CD14-positive monocyte (primary cell): ENCODE data around the gene RIF1. TPM values are rescaled to one million over a fixed set of nuclear protein-coding genes. Genes with fewer than 3 reads are reported as not detected.
A peak's percentile ranks its signal among the peaks of the same experiment; 100 is the strongest.

Experiments
- DNase-seq, 3 donors: peaks; one replicate each; pipeline ENCODE4 v3.0.0-alpha.2; 2011 to 2022
- H2AFZ ChIP-seq: 2 replicates; pipeline ENCODE4 v1.6.0; 2012; ENCODE audit warnings: mild to moderate bottlenecking, low read depth, low read length, inconsistent platforms; ENCODE audit not compliant: insufficient read depth, poor library complexity, severe bottlenecking
- H3K27ac ChIP-seq, 2 donors: 1 replicate in 1 of 2; 2 replicates in 1 of 2; pipeline ENCODE4 v1.5.1; 2012 to 2013; ENCODE audit warnings: low read length in 2 of 2, control low read depth in 1 of 2, inconsistent platforms in 1 of 2, low read depth in 1 of 2, mild to moderate bottlenecking in 1 of 2
- H3K27me3 ChIP-seq, 2 donors: one replicate each; pipeline versions ENCODE4 v1.6.0 to v1.6.1; 2011 to 2013; ENCODE audit warnings: low read length in 2 of 2; ENCODE audit not compliant: control insufficient read depth in 2 of 2, insufficient read depth in 2 of 2
- H3K36me3 ChIP-seq, 2 donors: replicated peaks in 1 of 2; 1 replicate in 1 of 2; 2 replicates in 1 of 2; pipeline versions ENCODE4 v1.5.1 to v1.6.1; 2012 to 2013; ENCODE audit warnings: low read length in 2 of 2, control low read depth in 1 of 2, inconsistent platforms in 1 of 2, mild to moderate bottlenecking in 1 of 2; ENCODE audit not compliant: insufficient read depth in 2 of 2, control insufficient read depth in 1 of 2
- H3K4me1 ChIP-seq, 2 donors: 1 replicate in 1 of 2; 2 replicates in 1 of 2; pipeline versions ENCODE4 v1.5.1 to v1.6.1; 2012 to 2013; ENCODE audit warnings: low read length in 2 of 2, control low read depth in 1 of 2, inconsistent platforms in 1 of 2, mild to moderate bottlenecking in 1 of 2, moderate library complexity in 1 of 2; ENCODE audit not compliant: insufficient read depth in 2 of 2, control insufficient read depth in 1 of 2
- H3K4me2 ChIP-seq: replicated peaks from 2 replicates; pipeline ENCODE3; 2012; ENCODE audit warnings: low read length, moderate library complexity, mild to moderate bottlenecking; ENCODE audit not compliant: poor library complexity, severe bottlenecking; ENCODE audit errors: extremely low read depth
- H3K4me3 ChIP-seq, 3 experiments: fragments of 200-600 bp in 1 of 3; sonication (generic) in 1 of 3; replicated peaks in 1 of 3; 1 replicate in 2 of 3; 2 replicates in 1 of 3; pipeline ENCODE4 v1.5.1; 2011 to 2013; ENCODE audit warnings: low read length in 3 of 3, mild to moderate bottlenecking in 3 of 3, control low read depth in 2 of 3, low read depth in 2 of 3, inconsistent platforms in 1 of 3, moderate library complexity in 1 of 3
- H3K79me2 ChIP-seq: 2 replicates; pipeline ENCODE4 v1.6.0; 2012; ENCODE audit warnings: mild to moderate bottlenecking, control low read depth, inconsistent platforms, low read length, moderate library complexity; ENCODE audit not compliant: insufficient read depth
- H3K9ac ChIP-seq: 2 replicates; pipeline ENCODE4 v1.6.0; 2017; ENCODE audit warnings: low read length, mild to moderate bottlenecking; ENCODE audit not compliant: insufficient read depth, poor library complexity, severe bottlenecking
- H3K9me3 ChIP-seq, 2 donors: replicated peaks in 1 of 2; 1 replicate in 1 of 2; 2 replicates in 1 of 2; pipeline versions ENCODE4 v1.5.1 to v1.6.1; 2012 to 2013; ENCODE audit warnings: low read length in 2 of 2, control low read depth in 1 of 2; ENCODE audit not compliant: control insufficient read depth in 1 of 2, insufficient read depth in 1 of 2
- H4K20me1 ChIP-seq: 2 replicates; pipeline ENCODE4 v1.6.0; 2012; ENCODE audit warnings: mild to moderate bottlenecking, low read length, control low read depth, moderate library complexity; ENCODE audit not compliant: insufficient read depth
- H3K27ac Mint-ChIP-seq, 7 donors: one replicate each; pipeline ENCODE4 v1.8.0; 2020; ENCODE audit warnings: mild to moderate bottlenecking in 7 of 7, mixed read lengths in 7 of 7, moderate library complexity in 6 of 7, inconsistent platforms in 2 of 7
- H3K27me3 Mint-ChIP-seq, 3 donors: one replicate each; pipeline ENCODE4 v1.8.0; 2021 to 2022; ENCODE audit warnings: low read depth in 3 of 3, mild to moderate bottlenecking in 3 of 3, mixed read lengths in 3 of 3, moderate library complexity in 3 of 3, inconsistent platforms in 1 of 3
- H3K36me3 Mint-ChIP-seq, 2 donors: one replicate each; pipeline ENCODE4 v1.8.0; 2020; ENCODE audit warnings: mixed read lengths in 2 of 2, inconsistent platforms in 1 of 2, mild to moderate bottlenecking in 1 of 2
- H3K4me1 Mint-ChIP-seq: one replicate; pipeline ENCODE4 v1.8.0; 2020; ENCODE audit warnings: mild to moderate bottlenecking, mixed read lengths
- H3K4me3 Mint-ChIP-seq, 2 donors: one replicate each; pipeline ENCODE4 v1.8.0; 2020; ENCODE audit warnings: mild to moderate bottlenecking in 2 of 2, mixed read lengths in 2 of 2, moderate library complexity in 1 of 2
- H3K9me3 Mint-ChIP-seq, 7 donors: one replicate each; pipeline ENCODE4 v1.8.0; 2020 to 2022; ENCODE audit warnings: mixed read lengths in 7 of 7, mild to moderate bottlenecking in 6 of 7, moderate library complexity in 6 of 7, inconsistent platforms in 2 of 7
- WGBS: methylation state at CpG from one replicate; pipeline ENCODE4 v1.1.5; 2013; ENCODE audit warnings: missing lambda C conversion rate; ENCODE audit not compliant: insufficient coverage; 5-methylcytosine and 5-hydroxymethylcytosine counted together
- intact Hi-C, 2 donors: fragments of 100-400 bp; cut with micrococcal nuclease; formaldehyde crosslinking; loops; one replicate each; pipeline versions ENCODE4 v1.15.0 to v1.15.1; 2023
- polyA plus RNA-seq, 3 donors: library from polyadenylated mRNA; depleted of rRNA in 1 of 3; unstranded in 2 of 3; stranded (reverse) in 1 of 3; fragments of 300-500 nt in 2 of 3; fragments of >200 nt in 1 of 3; fragmentation: Illumina TruSeq in 2 of 3; gene quantifications; 1 replicate in 2 of 3; 2 replicates in 1 of 3; pipeline ENCODE4 v1.2.3, GENCODE V29; 2012 to 2021
- TF ChIP-seq, protein P1 (sequence below): fragments of 200-600 bp; IDR thresholded peaks from one replicate; pipeline ENCODE4 v1.8.0; 2022; ENCODE audit warnings: antibody characterized with exemption, mild to moderate bottlenecking

Gene RIF1
- polyA plus RNA-seq, 3 donors = 3.8 to 9.3 (median 6.5) TPM

DNA sequence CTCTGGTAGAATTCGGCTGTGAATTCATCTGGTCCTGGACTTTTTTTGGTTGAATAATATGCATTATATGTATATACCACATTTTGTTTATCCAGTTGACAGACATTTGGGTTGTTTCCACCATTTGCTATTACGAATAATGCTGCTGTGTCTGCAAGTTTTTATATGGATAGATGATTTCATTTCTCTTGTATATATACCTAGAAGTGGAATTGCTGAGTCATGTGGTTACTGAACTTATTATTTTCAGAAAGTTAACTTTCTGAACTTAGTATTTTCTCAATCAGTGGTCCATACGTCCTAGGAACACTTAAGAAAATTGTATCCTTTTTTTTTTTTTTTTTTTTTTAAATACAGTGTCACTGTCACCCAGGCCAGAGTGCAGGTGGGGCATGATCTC lies 63.3 kb downstream of the RIF1 start:
- peaks cover 0 to 3% (median 0%) of the 10 kb centered on the region in 7 donors for H3K9me3 Mint-ChIP-seq
- peaks cover 37% of the 10 kb centered on the region for H3K4me1 Mint-ChIP-seq
- no peak for DNase-seq
- intact Hi-C loops = no loop called here
- H3K9me3 ChIP-seq = no peaks in the 10 kb centered on the region
- H4K20me1 ChIP-seq = no peaks in the 10 kb centered on the region
- peak overlapping the region in 1 of 2 donors; percentile 29 for H3K27ac ChIP-seq
- no peak overlapping the region for H3K27ac Mint-ChIP-seq
- no peak overlapping the region for H3K9ac ChIP-seq
- no peaks in the 10 kb centered on the region for H3K27me3 ChIP-seq
- H3K36me3 ChIP-seq = peaks cover 35 to 42% of the 10 kb centered on the region in 2 donors
- H3K79me2 ChIP-seq = peaks cover 48% of the 10 kb centered on the region
- H3K4me3 ChIP-seq = no peak overlapping the region
- no peak overlapping the region for H3K4me2 ChIP-seq
- WGBS = no CpG with 5 or more reads among the region's 3 CpGs
- H3K4me3 Mint-ChIP-seq = no peak overlapping the region
- TF ChIP-seq, protein P1, sequence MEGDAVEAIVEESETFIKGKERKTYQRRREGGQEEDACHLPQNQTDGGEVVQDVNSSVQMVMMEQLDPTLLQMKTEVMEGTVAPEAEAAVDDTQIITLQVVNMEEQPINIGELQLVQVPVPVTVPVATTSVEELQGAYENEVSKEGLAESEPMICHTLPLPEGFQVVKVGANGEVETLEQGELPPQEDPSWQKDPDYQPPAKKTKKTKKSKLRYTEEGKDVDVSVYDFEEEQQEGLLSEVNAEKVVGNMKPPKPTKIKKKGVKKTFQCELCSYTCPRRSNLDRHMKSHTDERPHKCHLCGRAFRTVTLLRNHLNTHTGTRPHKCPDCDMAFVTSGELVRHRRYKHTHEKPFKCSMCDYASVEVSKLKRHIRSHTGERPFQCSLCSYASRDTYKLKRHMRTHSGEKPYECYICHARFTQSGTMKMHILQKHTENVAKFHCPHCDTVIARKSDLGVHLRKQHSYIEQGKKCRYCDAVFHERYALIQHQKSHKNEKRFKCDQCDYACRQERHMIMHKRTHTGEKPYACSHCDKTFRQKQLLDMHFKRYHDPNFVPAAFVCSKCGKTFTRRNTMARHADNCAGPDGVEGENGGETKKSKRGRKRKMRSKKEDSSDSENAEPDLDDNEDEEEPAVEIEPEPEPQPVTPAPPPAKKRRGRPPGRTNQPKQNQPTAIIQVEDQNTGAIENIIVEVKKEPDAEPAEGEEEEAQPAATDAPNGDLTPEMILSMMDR = no peak
- H3K4me1 ChIP-seq = peaks cover 26 to 40% of the 10 kb centered on the region in 2 donors
- no peaks in the 10 kb centered on the region for H3K27me3 Mint-ChIP-seq
- H2AFZ ChIP-seq = no peak overlapping the region
- peaks cover 40 to 56% of the 10 kb centered on the region in 2 donors for H3K36me3 Mint-ChIP-seq

DNA sequence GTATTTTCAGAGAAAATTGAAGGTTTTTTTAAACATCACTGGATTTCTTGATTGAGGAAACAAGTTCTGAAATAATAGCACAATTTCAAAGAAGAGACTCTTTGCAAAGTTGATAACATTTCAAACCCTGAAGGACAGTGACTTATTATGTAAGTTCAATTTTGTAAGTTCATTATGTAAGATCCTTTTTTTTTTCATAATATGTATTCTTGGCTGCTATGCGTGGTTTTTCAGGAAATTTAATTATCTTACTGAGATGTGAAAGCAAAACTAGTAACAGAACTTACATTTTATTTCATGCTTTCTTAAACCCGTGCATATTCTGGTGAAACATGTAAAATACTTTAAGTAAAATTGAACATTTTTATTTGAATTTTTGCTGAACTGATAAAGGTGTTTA lies 65.4 kb downstream of the RIF1 start:
- H3K4me3 ChIP-seq = peak overlapping the region; percentile 4 to 68 (median 45)
- no peaks in the 10 kb centered on the region for H3K27me3 Mint-ChIP-seq
- TF ChIP-seq, protein P1 = no peak
- DNase-seq = peak; percentile 3 to 42 (median 7)
- no peaks in the 10 kb centered on the region for H3K27me3 ChIP-seq
- H3K27ac ChIP-seq = peak overlapping the region in 1 of 2 donors; percentile 80
- peak overlapping the region; percentile 57 to 78 for H3K4me3 Mint-ChIP-seq
- intact Hi-C loops = no loop called here
- no peak overlapping the region for H2AFZ ChIP-seq
- no peaks in the 10 kb centered on the region for H4K20me1 ChIP-seq
- H3K36me3 ChIP-seq = peaks cover 20 to 38% of the 10 kb centered on the region in 2 donors
- peaks cover 59% of the 10 kb centered on the region for H3K79me2 ChIP-seq
- H3K4me1 Mint-ChIP-seq = peaks cover 37% of the 10 kb centered on the region
- H3K9me3 Mint-ChIP-seq = peaks cover 0 to 3% (median 0%) of the 10 kb centered on the region in 7 donors
- H3K27ac Mint-ChIP-seq = peak overlapping the region; percentile 73 to 89 (median 84)
- peaks cover 26 to 40% of the 10 kb centered on the region in 2 donors for H3K4me1 ChIP-seq
- H3K9ac ChIP-seq = peak overlapping the region; percentile 47
- peaks cover 34 to 46% of the 10 kb centered on the region in 2 donors for H3K36me3 Mint-ChIP-seq
- no CpG with 5 or more reads among the region's 2 CpGs for WGBS
- H3K4me2 ChIP-seq = peak overlapping the region; percentile 67
- H3K9me3 ChIP-seq = no peaks in the 10 kb centered on the region
